GM19397 (cell line): ENCODE data around the gene SMIM23.

Experiments
- ATAC-seq: cut with Tn5 transposase; IDR thresholded peaks from one replicate; pipeline ENCODE4 v1.9.1; 2021; ENCODE audit warnings: mild to moderate bottlenecking, moderate library complexity; ENCODE audit not compliant: unreplicated experiment

SMIM23 gene

DNA sequence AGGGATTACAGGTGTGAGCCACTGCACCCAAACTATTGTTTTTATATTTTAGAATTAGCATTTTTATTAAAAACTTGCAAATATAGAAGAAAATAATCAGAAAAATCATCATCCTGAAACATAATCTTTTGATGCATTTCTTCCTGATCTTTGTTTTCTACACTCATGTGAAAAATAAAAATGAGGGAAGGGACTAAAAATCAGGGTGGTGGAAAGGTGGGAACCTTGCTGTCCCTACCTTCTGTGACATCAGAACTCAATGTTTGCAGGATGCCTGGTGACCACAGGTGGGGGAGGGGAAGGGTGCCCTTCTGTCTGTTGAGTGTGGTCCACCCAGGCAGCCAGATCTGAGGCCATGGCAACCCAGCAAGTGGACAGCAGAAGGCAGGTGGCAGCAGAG lies at the start of gene SMIM23:
Gene SMIM23, plus strand, starts transcription at position 301 of the 400 bp plus-strand sequence. Its CDS starts 55 bp downstream, at position 356.
- no peak for ATAC-seq

DNA sequence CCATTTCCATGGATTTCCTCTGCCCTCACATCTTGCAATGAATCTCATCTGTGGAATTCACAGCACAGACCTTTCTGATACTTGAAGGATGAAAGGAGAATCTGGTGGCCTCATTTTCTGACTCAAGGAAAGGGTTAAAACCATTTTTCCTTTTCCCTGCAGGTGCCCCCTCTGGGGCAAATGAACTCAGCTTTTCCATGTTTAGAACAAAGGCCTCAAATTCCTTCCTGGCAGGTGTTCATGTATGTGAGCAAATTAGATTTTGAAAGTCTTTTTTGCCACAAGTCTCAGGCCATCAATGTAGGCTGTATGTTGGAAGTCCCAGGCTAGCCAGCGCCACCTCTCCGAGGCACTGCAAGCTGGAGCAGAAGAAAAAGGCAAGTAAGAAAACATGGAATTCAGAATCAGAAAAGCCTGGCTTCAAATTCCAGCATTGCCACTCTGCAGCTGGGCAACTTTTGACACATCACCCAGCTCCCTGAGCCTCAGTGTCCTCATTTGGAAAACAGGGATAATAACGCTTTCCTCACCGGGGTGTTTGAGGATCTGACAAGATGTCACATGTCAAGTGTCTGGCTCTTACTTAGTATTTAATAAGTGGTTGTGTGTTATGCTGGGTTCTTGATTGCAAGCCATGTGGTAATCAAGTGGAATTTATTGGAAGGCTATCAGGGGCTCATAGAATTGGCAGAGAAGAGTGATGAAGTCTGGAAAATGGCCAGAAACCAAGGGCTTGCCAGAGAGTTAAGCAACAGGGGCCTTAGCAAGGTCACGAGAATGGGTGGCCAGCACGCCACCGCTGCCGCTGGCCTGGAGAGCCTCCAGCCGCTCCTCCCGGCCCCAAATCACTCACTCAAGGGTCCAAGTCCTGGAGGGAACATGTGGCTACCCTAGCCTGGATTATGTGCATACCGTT lies 48.4 kb upstream of the SMIM23 start:
- no peak for ATAC-seq

GRCh38 chr5:171738501-171738900 lies 47.1 kb upstream of the SMIM23 start:
- no peak for ATAC-seq

DNA sequence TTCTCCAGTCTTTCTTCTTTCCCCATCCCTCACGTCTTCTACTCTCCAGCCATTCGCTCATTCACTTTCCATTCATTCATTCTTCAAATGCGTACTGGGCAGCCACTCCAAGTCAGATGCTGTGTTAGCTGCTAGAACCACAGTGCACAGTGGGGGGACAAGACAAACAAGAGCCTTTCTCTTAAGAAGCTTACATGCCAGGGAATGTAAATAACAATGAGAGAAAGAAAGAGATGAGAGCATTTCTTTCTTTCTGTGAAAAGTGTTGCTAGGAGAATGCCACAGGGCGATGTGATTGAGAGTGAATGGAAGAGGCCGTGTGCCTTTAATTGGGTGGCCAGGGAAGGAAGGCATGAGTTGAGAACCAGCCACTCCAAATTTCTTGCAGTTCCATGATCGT lies 46.3 kb upstream of the SMIM23 start:
- no peak for ATAC-seq

DNA sequence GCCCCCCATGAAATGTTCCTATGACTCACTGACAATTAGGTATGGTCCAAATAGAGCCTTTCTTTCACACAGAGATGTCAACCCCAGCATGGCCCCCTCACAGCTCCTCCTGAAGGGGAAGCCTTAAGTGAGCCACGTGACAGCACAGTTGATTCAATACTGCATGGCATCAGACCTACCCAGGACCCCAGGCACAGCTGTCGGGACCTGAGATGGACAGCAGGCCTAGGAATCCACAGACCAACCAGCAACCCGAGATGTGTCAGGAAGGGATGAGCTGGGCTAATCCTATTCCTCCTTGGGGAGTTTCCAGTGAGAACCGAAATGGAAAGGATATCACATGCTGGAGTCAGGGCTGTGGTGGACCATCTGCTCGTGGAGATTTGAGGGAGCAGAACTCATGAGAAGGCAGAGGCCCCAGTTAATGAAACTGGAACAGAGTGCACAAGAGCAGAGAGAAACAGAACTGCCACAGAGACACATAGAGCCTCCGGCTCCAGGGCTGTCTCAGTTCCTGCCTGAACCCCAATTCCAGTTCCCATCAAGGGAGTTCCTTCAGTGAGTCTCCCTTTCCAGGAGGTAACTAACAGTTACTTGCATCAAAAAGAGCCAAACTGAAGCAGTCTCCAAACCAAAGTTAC lies 42.1 kb upstream of the SMIM23 start:
- no peak for ATAC-seq

- ATAC-seq, result no peak
Measured at GRCh38 chr5:171744264-171744663, 41.4 kb upstream of the SMIM23 start.

DNA sequence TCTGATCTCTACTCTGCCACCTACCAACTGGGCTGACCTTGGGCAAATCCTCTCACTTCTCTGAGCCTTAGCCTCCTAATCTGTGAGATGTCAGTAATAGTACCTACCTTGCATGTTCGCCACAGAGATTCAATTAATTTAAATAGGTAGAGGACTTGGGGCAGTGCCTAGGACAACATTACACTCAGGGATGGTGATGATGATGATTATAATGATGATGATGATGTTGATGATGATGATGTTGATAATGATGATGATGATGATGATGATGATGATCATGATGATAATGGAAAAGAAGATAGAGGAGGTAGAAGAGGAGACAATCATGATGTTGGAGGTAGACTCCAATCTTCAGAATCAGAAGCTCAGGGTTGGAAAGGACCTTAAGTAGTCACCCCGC lies 40.7 kb upstream of the SMIM23 start:
- no peak for ATAC-seq

DNA sequence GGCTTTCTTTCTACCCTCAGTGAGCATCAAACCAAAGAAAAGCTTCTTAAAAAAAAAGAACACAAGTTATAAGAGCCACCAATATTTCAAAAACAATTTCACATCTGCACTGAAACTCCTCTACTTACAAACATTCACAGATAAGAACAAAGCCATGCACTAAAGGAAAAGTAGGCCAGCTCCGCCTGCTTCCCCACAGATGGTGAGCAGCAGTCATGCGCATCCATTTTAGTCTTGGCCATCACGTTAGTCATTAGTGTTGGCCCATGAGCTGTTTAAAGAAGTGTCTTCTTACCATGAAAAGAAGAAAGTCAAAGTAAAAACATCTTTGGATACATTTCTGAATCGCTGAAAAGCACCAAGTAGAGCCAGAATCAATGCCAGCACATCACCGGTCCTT lies 40.0 kb upstream of the SMIM23 start:
- no peak for ATAC-seq

DNA sequence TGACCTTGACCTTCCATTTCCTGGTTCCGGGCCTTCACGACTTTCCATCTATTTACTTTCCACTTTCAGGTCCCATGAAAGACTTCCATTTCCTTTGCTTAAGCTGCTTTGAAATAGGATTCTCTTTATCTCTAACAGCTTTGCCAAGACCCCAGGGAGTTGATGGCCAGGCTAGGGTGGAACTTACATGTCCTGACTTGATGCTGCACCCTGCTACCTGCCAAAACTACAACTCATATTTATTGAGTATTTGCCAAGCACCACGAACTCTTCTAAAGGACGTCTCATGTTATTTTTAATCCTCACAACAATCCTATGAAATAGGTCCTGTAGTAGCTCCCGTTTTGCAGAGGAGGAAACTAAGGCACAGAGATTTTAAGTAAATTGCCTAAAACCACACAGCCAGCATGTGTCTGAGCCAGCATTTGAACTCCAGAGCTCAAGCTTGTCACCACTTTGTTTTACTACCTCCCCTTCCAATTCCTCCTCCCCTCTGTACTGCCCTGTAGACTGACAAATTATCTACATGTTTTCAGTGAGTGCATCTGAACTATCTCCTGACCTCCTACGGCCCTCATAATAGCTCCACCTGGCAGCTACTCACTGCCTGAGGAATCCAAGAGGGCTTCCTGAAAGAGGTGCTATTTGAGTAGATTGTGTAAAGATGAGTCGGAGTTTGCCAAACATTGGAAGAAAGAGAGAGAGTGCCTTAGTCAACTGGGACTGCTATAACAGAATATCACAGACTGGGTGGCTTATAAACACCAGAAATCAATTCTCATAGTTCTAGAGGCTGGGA lies 38.4 kb upstream of the SMIM23 start:
- no peak for ATAC-seq

GRCh38 chr5:171748720-171749119 lies 36.9 kb upstream of the SMIM23 start:
- ATAC-seq, result no peak

DNA sequence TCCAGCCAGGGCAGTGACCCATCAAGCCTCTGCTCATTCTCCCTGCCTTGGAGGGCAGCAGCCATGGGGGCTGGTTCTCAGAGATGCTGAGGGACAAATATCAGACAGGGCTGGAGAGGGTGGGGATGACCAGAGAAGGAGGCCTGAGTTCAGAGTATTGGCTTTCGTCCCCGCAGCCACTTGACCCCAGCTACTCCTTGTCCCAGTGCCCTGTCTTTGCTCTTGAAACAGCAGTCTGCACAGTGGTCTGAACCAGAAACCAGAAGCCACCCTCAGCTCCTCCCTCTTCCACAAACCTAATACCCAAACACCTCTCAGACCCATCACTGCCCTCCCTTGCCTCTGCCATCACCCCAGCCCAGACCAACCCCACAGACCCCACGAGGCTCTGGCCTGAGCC lies 36.3 kb upstream of the SMIM23 start:
- no peak for ATAC-seq

DNA sequence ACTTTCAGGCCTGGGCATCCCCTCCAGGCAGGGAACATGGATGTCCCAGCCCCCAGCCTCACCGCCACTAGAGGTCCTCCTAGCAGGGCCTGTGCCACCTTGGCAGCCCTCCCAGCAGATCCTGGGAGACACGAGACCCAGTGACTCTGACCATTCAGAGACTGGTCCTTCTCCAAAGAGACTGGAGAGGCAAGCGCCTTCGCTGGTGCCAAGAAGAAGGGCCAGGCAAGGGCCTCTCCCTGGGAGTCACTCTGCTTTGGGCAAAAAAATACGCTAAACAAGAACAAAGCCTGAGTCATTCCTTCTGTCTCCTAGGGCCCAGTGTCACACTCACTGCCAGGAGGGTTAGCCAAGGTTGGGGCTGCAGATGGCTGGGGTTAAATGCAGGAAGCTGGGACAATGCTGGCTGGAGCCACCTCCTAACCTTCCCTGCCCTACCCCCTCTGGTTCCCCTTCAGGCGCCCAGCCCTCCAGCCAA lies 35.3 kb upstream of the SMIM23 start:
- no peak for ATAC-seq

- no peak for ATAC-seq
Measured at GRCh38 chr5:171755354-171755821, 30.2 kb upstream of the SMIM23 start.

- ATAC-seq, result no peak
Measured at GRCh38 chr5:171757853-171758535, 27.6 kb upstream of the SMIM23 start.

DNA sequence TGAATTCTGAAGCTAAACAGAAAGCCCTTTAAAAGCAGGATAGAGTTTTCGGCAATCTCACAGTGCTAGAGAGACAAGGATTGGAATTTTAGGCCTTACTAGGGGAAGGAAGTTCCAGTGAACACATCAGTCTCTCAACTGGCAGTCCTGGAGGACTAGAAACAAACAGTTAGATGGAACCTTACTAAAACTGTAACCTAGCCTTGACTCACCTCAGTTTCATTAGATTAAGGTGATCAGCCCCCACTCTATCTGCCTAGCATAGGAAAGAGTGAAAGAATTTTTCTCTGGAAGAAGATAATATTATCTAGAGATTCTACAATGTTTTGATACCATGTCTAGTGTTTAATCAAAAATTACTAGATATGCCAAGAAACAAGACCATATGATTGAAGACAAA lies 25.8 kb upstream of the SMIM23 start:
- ATAC-seq, result no peak

- ATAC-seq, result no peak
Measured at GRCh38 chr5:171762021-171762608, 23.5 kb upstream of the SMIM23 start.

DNA sequence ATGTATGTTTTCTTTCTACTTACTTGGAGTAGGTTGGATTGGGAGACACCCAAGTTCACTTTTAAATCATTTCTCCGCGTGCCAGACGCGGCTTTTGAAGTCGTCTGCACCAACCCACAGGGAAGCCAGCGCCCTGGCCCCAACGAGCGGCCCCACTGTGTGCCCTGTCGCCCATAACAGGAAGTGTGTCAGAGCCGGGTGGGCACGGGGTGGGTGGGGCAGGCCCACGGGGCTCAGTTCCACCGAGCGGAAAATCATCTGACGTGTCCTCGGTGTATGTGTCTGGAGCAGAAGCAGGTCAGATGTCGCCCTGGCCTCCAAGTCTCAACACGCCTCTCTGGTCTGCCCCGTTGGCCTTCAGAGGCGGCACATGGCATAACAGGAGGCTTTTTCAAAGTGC lies 22.7 kb upstream of the SMIM23 start:
- ATAC-seq, result no peak

GRCh38 chr5:171764265-171764664 lies 21.4 kb upstream of the SMIM23 start:
- ATAC-seq, result no peak

GRCh38 chr5:171766875-171767274 lies 18.7 kb upstream of the SMIM23 start:
- no peak for ATAC-seq

GRCh38 chr5:171770153-171770552 lies 15.5 kb upstream of the SMIM23 start:
- no peak for ATAC-seq
